Measurements from ENCODE around the gene RNF20.
"Not testable (repeated sequence)": the region's sequence is repeated elsewhere in the genome, so short reads cannot be mapped to it uniquely, and the experiment has no call there.

Gene RNF20

GRCh38 chr9:101536351-101536750 lies 2.7 kb downstream of the RNF20 start:
- DNase-seq, result no peak

- DNase-seq, result no peak
Observed at GRCh38 chr9:101536938-101537337, 3.3 kb downstream of the RNF20 start.

- no peak for DNase-seq
Observed at GRCh38 chr9:101540069-101540468, 6.4 kb downstream of the RNF20 start.

- no peak for DNase-seq
Observed at GRCh38 chr9:101543098-101543735, 9.6 kb downstream of the RNF20 start.

GRCh38 chr9:101549472-101550098 lies 15.9 kb downstream of the RNF20 start:
- not testable (repeated sequence) for DNase-seq

- no peak for DNase-seq
Observed at GRCh38 chr9:101561740-101562139, 28.1 kb downstream of the RNF20 start.

GRCh38 chr9:101562966-101563365 lies 29.3 kb downstream of the RNF20 start:
- DNase-seq, result no peak

GRCh38 chr9:101564252-101564651 lies 30.6 kb downstream of the RNF20 start:
- no peak for DNase-seq

GRCh38 chr9:101566904-101567724 lies 33.5 kb downstream of the RNF20 start:
- DNase-seq, result no peak

- DNase-seq, result no peak
Observed at GRCh38 chr9:101567725-101568350, 34.2 kb downstream of the RNF20 start.

- no peak for DNase-seq
Observed at GRCh38 chr9:101569741-101570501, 36.3 kb downstream of the RNF20 start.

GRCh38 chr9:101571114-101571513 lies 37.5 kb downstream of the RNF20 start:
- DNase-seq, result no peak

- no peak for DNase-seq
Observed at GRCh38 chr9:101572316-101572715, 38.7 kb downstream of the RNF20 start.

- DNase-seq, result peak; percentile 68
Observed at GRCh38 chr9:101574731-101575333, 41.2 kb downstream of the RNF20 start.

GRCh38 chr9:101578378-101578777 lies 44.7 kb downstream of the RNF20 start:
- no peak for DNase-seq

- DNase-seq, result no peak
Observed at GRCh38 chr9:101579711-101580545, 46.3 kb downstream of the RNF20 start.

GRCh38 chr9:101582553-101582952 lies 48.9 kb downstream of the RNF20 start:
- peak; percentile 70 for DNase-seq

GRCh38 chr9:101585740-101586139 lies 52.1 kb downstream of the RNF20 start:
- DNase-seq, result no peak

GRCh38 chr9:101586651-101587050 lies 53.0 kb downstream of the RNF20 start:
- no peak for DNase-seq

- DNase-seq, result no peak
Observed at GRCh38 chr9:101587332-101588043, 53.8 kb downstream of the RNF20 start.

- not testable (repeated sequence) for DNase-seq
Observed at GRCh38 chr9:101590074-101590473, 56.4 kb downstream of the RNF20 start.
